CD14-positive monocyte (primary cell): ENCODE results near the gene RGS19. TPM values are rescaled to one million over a fixed set of nuclear protein-coding genes. Genes with fewer than 3 reads are reported as not detected.

Experiments
- DNase-seq, 3 donors: peaks; one replicate each; pipeline ENCODE4 v3.0.0-alpha.2; 2011 to 2022
- H2AFZ ChIP-seq: 2 replicates; pipeline ENCODE4 v1.6.0; 2012; ENCODE audit warnings: mild to moderate bottlenecking, low read depth, low read length, inconsistent platforms; ENCODE audit not compliant: insufficient read depth, poor library complexity, severe bottlenecking
- H3K27ac ChIP-seq, 2 donors: 1 replicate in 1 of 2; 2 replicates in 1 of 2; pipeline ENCODE4 v1.5.1; 2012 to 2013; ENCODE audit warnings: low read length in 2 of 2, control low read depth in 1 of 2, inconsistent platforms in 1 of 2, low read depth in 1 of 2, mild to moderate bottlenecking in 1 of 2
- H3K27me3 ChIP-seq, 2 donors: one replicate each; pipeline versions ENCODE4 v1.6.0 to v1.6.1; 2011 to 2013; ENCODE audit warnings: low read length in 2 of 2; ENCODE audit not compliant: control insufficient read depth in 2 of 2, insufficient read depth in 2 of 2
- H3K36me3 ChIP-seq, 2 donors: replicated peaks in 1 of 2; 1 replicate in 1 of 2; 2 replicates in 1 of 2; pipeline versions ENCODE4 v1.5.1 to v1.6.1; 2012 to 2013; ENCODE audit warnings: low read length in 2 of 2, control low read depth in 1 of 2, inconsistent platforms in 1 of 2, mild to moderate bottlenecking in 1 of 2; ENCODE audit not compliant: insufficient read depth in 2 of 2, control insufficient read depth in 1 of 2
- H3K4me1 ChIP-seq, 2 donors: 1 replicate in 1 of 2; 2 replicates in 1 of 2; pipeline versions ENCODE4 v1.5.1 to v1.6.1; 2012 to 2013; ENCODE audit warnings: low read length in 2 of 2, control low read depth in 1 of 2, inconsistent platforms in 1 of 2, mild to moderate bottlenecking in 1 of 2, moderate library complexity in 1 of 2; ENCODE audit not compliant: insufficient read depth in 2 of 2, control insufficient read depth in 1 of 2
- H3K4me2 ChIP-seq: replicated peaks from 2 replicates; pipeline ENCODE3; 2012; ENCODE audit warnings: low read length, moderate library complexity, mild to moderate bottlenecking; ENCODE audit not compliant: poor library complexity, severe bottlenecking; ENCODE audit errors: extremely low read depth
- H3K4me3 ChIP-seq, 3 experiments: fragments of 200-600 bp in 1 of 3; sonication (generic) in 1 of 3; replicated peaks in 1 of 3; 1 replicate in 2 of 3; 2 replicates in 1 of 3; pipeline ENCODE4 v1.5.1; 2011 to 2013; ENCODE audit warnings: low read length in 3 of 3, mild to moderate bottlenecking in 3 of 3, control low read depth in 2 of 3, low read depth in 2 of 3, inconsistent platforms in 1 of 3, moderate library complexity in 1 of 3
- H3K79me2 ChIP-seq: 2 replicates; pipeline ENCODE4 v1.6.0; 2012; ENCODE audit warnings: mild to moderate bottlenecking, control low read depth, inconsistent platforms, low read length, moderate library complexity; ENCODE audit not compliant: insufficient read depth
- H3K9ac ChIP-seq: 2 replicates; pipeline ENCODE4 v1.6.0; 2017; ENCODE audit warnings: low read length, mild to moderate bottlenecking; ENCODE audit not compliant: insufficient read depth, poor library complexity, severe bottlenecking
- H3K9me3 ChIP-seq, 2 donors: replicated peaks in 1 of 2; 1 replicate in 1 of 2; 2 replicates in 1 of 2; pipeline versions ENCODE4 v1.5.1 to v1.6.1; 2012 to 2013; ENCODE audit warnings: low read length in 2 of 2, control low read depth in 1 of 2; ENCODE audit not compliant: control insufficient read depth in 1 of 2, insufficient read depth in 1 of 2
- H4K20me1 ChIP-seq: 2 replicates; pipeline ENCODE4 v1.6.0; 2012; ENCODE audit warnings: mild to moderate bottlenecking, low read length, control low read depth, moderate library complexity; ENCODE audit not compliant: insufficient read depth
- H3K27ac Mint-ChIP-seq, 7 donors: one replicate each; pipeline ENCODE4 v1.8.0; 2020; ENCODE audit warnings: mild to moderate bottlenecking in 7 of 7, mixed read lengths in 7 of 7, moderate library complexity in 6 of 7, inconsistent platforms in 2 of 7
- H3K27me3 Mint-ChIP-seq, 3 donors: one replicate each; pipeline ENCODE4 v1.8.0; 2021 to 2022; ENCODE audit warnings: low read depth in 3 of 3, mild to moderate bottlenecking in 3 of 3, mixed read lengths in 3 of 3, moderate library complexity in 3 of 3, inconsistent platforms in 1 of 3
- H3K36me3 Mint-ChIP-seq, 2 donors: one replicate each; pipeline ENCODE4 v1.8.0; 2020; ENCODE audit warnings: mixed read lengths in 2 of 2, inconsistent platforms in 1 of 2, mild to moderate bottlenecking in 1 of 2
- H3K4me1 Mint-ChIP-seq: one replicate; pipeline ENCODE4 v1.8.0; 2020; ENCODE audit warnings: mild to moderate bottlenecking, mixed read lengths
- H3K4me3 Mint-ChIP-seq, 2 donors: one replicate each; pipeline ENCODE4 v1.8.0; 2020; ENCODE audit warnings: mild to moderate bottlenecking in 2 of 2, mixed read lengths in 2 of 2, moderate library complexity in 1 of 2
- H3K9me3 Mint-ChIP-seq, 7 donors: one replicate each; pipeline ENCODE4 v1.8.0; 2020 to 2022; ENCODE audit warnings: mixed read lengths in 7 of 7, mild to moderate bottlenecking in 6 of 7, moderate library complexity in 6 of 7, inconsistent platforms in 2 of 7
- WGBS: methylation state at CpG from one replicate; pipeline ENCODE4 v1.1.5; 2013; ENCODE audit warnings: missing lambda C conversion rate; ENCODE audit not compliant: insufficient coverage; 5-methylcytosine and 5-hydroxymethylcytosine counted together
- intact Hi-C, 2 donors: fragments of 100-400 bp; cut with micrococcal nuclease; formaldehyde crosslinking; loops; one replicate each; pipeline versions ENCODE4 v1.15.0 to v1.15.1; 2023
- polyA plus RNA-seq, 3 donors: library from polyadenylated mRNA; depleted of rRNA in 1 of 3; unstranded in 2 of 3; stranded (reverse) in 1 of 3; fragments of 300-500 nt in 2 of 3; fragments of >200 nt in 1 of 3; fragmentation: Illumina TruSeq in 2 of 3; gene quantifications; 1 replicate in 2 of 3; 2 replicates in 1 of 3; pipeline ENCODE4 v1.2.3, GENCODE V29; 2012 to 2021
- TF ChIP-seq, protein P1 (sequence below): fragments of 200-600 bp; IDR thresholded peaks from one replicate; pipeline ENCODE4 v1.8.0; 2022; ENCODE audit warnings: antibody characterized with exemption, mild to moderate bottlenecking

RGS19 gene
- polyA plus RNA-seq, 3 donors, result 235 to 280 (median 244) TPM

DNA sequence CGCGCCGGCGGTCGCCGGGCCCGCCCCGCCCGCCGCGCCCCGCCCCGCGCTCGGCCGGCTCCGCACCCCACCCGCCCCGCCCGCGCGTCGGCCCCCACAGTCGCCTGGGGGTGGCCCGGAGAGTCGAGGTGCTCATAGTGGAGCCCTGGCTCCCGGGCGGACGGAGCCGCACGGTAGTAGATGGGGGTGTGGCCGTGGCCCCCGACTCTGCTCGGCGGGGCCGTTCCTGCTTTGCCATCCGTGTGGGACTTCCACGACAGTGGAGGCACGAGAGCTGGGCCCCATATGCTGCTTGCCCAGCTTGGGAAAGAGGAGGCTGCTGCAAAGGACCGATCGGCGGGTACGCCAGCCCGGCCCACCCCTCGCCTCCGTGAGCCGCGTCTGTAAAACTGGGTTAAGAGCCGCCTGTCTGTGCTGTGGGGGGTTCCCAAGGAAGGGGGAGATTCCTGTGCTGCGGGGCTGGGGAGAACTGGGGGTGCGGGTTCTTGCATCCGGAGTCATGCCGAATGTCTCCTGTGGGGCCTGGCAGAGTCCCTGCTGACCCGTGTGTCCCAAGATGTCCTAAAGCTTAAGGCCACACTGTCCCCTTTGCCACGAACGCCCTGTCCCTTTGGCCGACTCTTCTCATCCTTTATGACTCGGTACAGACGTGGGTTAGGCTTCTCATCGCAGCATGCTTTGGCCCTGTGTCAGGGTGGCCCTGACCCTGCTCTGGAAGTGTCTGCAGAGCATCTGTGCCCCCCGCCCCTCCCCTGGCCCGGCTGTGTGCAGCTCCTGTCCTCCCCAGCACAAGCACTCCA, 895 bp upstream of the RGS19 start, which contains the start of gene OPRL1:
Gene OPRL1 (plus strand): TSS at position 70 of the 800 bp plus-strand sequence. CDS start 12,639 bp downstream, outside the sequence.
- Mint-ChIP-seq H3K9me3 (peaks cover 0 to 4% (median 0%) of the 10 kb centered on the region in 7 donors), H3K27ac (peak within 1 kb of the TSS; percentile 89 to 95 (median 93)), H3K36me3 (peaks cover 12 to 19% of the 10 kb centered on the region in 2 donors), H3K27me3 (peaks cover 15 to 17% (median 15%) of the 10 kb centered on the region in 3 donors), H3K4me3 (peak within 1 kb of the TSS; percentile 95 to 97), H3K4me1 (peaks cover 55% of the 10 kb centered on the region)
- Histone ChIP-seq H3K9ac (peak within 1 kb of the TSS; percentile 88), H3K4me1 (peaks cover 55 to 75% of the 10 kb centered on the region in 2 donors), H3K36me3 (peaks cover 11% of the 10 kb centered on the region in 2 donors), H3K4me2 (peak within 1 kb of the TSS; percentile 97), H3K27me3 (peaks cover 8 to 11% of the 10 kb centered on the region in 2 donors), H4K20me1 (peaks cover 88% of the 10 kb centered on the region), H3K9me3 (peaks cover 0 to 2% of the 10 kb centered on the region in 2 donors), H3K4me3 (peak within 1 kb of the TSS; percentile 84 to 100 (median 88)), H2AFZ (peak within 1 kb of the TSS; percentile 69), H3K79me2 (peaks cover 69% of the 10 kb centered on the region), H3K27ac (peak within 1 kb of the TSS; percentile 81 to 87)
- TF ChIP-seq, protein P1, sequence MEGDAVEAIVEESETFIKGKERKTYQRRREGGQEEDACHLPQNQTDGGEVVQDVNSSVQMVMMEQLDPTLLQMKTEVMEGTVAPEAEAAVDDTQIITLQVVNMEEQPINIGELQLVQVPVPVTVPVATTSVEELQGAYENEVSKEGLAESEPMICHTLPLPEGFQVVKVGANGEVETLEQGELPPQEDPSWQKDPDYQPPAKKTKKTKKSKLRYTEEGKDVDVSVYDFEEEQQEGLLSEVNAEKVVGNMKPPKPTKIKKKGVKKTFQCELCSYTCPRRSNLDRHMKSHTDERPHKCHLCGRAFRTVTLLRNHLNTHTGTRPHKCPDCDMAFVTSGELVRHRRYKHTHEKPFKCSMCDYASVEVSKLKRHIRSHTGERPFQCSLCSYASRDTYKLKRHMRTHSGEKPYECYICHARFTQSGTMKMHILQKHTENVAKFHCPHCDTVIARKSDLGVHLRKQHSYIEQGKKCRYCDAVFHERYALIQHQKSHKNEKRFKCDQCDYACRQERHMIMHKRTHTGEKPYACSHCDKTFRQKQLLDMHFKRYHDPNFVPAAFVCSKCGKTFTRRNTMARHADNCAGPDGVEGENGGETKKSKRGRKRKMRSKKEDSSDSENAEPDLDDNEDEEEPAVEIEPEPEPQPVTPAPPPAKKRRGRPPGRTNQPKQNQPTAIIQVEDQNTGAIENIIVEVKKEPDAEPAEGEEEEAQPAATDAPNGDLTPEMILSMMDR, result no peak
- DNase-seq, result peak in 2 of 3 donors; percentile 22 to 57
- WGBS, result 2% methylated on average over 51 of the region's 62 CpGs
- intact Hi-C loops, result loop anchor here (5.0 kb wide), 2 partner anchors 42 to 172 kb away; no protein-coding TSS in a partner anchor

DNA sequence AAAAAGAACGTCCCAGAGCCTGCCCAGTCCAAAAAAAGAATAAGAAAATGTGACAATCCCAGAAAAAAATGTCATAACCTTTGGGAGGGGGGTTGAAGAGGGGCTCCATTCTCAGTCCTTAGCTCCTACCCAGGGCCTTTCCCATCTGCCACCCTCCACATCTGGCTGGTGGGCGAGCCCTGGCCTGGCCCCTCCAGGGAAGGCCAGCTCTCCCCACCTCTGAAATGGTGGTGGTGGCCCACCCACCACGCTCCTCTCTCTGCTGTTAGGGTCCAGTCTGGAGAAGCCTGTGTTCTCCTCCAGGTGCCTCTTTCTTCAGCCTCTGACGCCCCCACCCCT, 415 bp downstream of the RGS19 start:
- Mint-ChIP-seq H3K27ac (peak overlapping the region; percentile 89 to 94 (median 93)), H3K27me3 (peaks cover 4 to 6% (median 5%) of the 10 kb centered on the region in 3 donors), H3K4me3 (peak overlapping the region; percentile 95 to 97), H3K36me3 (peaks cover 19 to 30% of the 10 kb centered on the region in 2 donors), H3K9me3 (no peaks in the 10 kb centered on the region), H3K4me1 (peaks cover 51% of the 10 kb centered on the region)
- intact Hi-C loops, result loop anchor here (1.0 to 2.0 kb wide), 2 partner anchors 16 kb away; partner anchors contain the start of gene TCEA2 (in 2 of the 2)
- Histone ChIP-seq H3K79me2 (peaks cover 82% of the 10 kb centered on the region), H3K36me3 (peaks cover 24% of the 10 kb centered on the region in 2 donors), H3K9me3 (no peaks in the 10 kb centered on the region), H3K4me1 (peaks cover 50 to 77% of the 10 kb centered on the region in 2 donors), H3K27ac (peak overlapping the region; percentile 81 to 86), H3K27me3 (no peaks in the 10 kb centered on the region), H2AFZ (peak overlapping the region; percentile 54), H3K9ac (peak overlapping the region; percentile 88), H4K20me1 (peaks cover 88% of the 10 kb centered on the region), H3K4me3 (peak overlapping the region; percentile 78 to 100 (median 84)), H3K4me2 (peak overlapping the region; percentile 92)
- DNase-seq, result no peak
- WGBS, result 0% methylated on average over 3 of the region's 4 CpGs
- TF ChIP-seq, protein P1, result no peak
